Keratinocyte (primary cell): ENCODE data around the gene ZNF248. TPM values are rescaled to one million over a fixed set of nuclear protein-coding genes. Genes with fewer than 3 reads are reported as not detected.

Experiments used
- DNase-seq: peaks from one replicate; pipeline ENCODE4 v3.0.0-alpha.2; 2011; ENCODE audit warnings: low read depth, missing footprints, low spot score
- FAIRE-seq: peaks from 2 replicates; lab custom pipeline; 2011; peaks lifted over from hg19 to GRCh38; lab: Jason Lieb, UNC
- H2AFZ ChIP-seq: 2 replicates; pipeline ENCODE4 v1.6.0; 2012; ENCODE audit warnings: low read length, control low read depth, inconsistent platforms; ENCODE audit not compliant: control insufficient read depth
- H3K27ac ChIP-seq: 2 replicates; pipeline ENCODE4 v1.5.1; 2011; ENCODE audit warnings: low read length; ENCODE audit not compliant: control insufficient read depth, insufficient read depth
- H3K27me3 ChIP-seq: 3 replicates; pipeline ENCODE4 v1.6.0; 2011; ENCODE audit warnings: low read length; ENCODE audit not compliant: control insufficient read depth, insufficient read depth; ENCODE audit errors: extremely low read depth
- H3K36me3 ChIP-seq, 2 experiments: 2 replicates in 1 of 2; 3 replicates in 1 of 2; pipeline ENCODE4 v1.5.1; 2011; ENCODE audit warnings: low read length in 2 of 2, mild to moderate bottlenecking in 1 of 2; ENCODE audit not compliant: control insufficient read depth in 2 of 2, insufficient read depth in 2 of 2; ENCODE audit errors: extremely low read depth in 1 of 2
- H3K4me1 ChIP-seq: 3 replicates; pipeline ENCODE4 v1.5.1; 2011; ENCODE audit warnings: low read length; ENCODE audit not compliant: control insufficient read depth, insufficient read depth; ENCODE audit errors: extremely low read depth
- H3K4me2 ChIP-seq: 3 replicates; pipeline ENCODE4 v1.6.0; 2011; ENCODE audit warnings: low read depth, low read length; ENCODE audit not compliant: control insufficient read depth, insufficient read depth; ENCODE audit errors: extremely low read depth
- H3K4me3 ChIP-seq, 3 experiments: fragments of 200-600 bp in 1 of 3; sonication (generic) in 1 of 3; 2 replicates in 2 of 3; 3 replicates in 1 of 3; pipeline ENCODE4 v1.5.1; 2011 to 2016; ENCODE audit warnings: low read length in 3 of 3, mild to moderate bottlenecking in 3 of 3, control low read depth in 2 of 3, inconsistent platforms in 1 of 3, low read depth in 1 of 3, mixed read lengths in 1 of 3, mixed run types in 1 of 3, moderate library complexity in 1 of 3; ENCODE audit not compliant: control insufficient read depth in 2 of 3, insufficient read depth in 2 of 3; ENCODE audit errors: extremely low read depth in 1 of 3
- H3K79me2 ChIP-seq: 2 replicates; pipeline ENCODE4 v1.6.0; 2012; ENCODE audit warnings: low read length; ENCODE audit not compliant: control insufficient read depth, insufficient read depth
- H3K9ac ChIP-seq: 3 replicates; pipeline ENCODE4 v1.6.0; 2011; ENCODE audit warnings: low read length; ENCODE audit not compliant: control insufficient read depth, insufficient read depth; ENCODE audit errors: extremely low read depth
- H3K9me1 ChIP-seq: 3 replicates; pipeline ENCODE4 v1.6.0; 2011; ENCODE audit warnings: low read length; ENCODE audit not compliant: control insufficient read depth, insufficient read depth; ENCODE audit errors: extremely low read depth
- H3K9me3 ChIP-seq: 2 replicates; pipeline ENCODE4 v1.5.1; 2012; ENCODE audit warnings: low read depth, low read length; ENCODE audit not compliant: control insufficient read depth
- H4K20me1 ChIP-seq: 3 replicates; pipeline ENCODE4 v1.6.0; 2011; ENCODE audit warnings: low read length; ENCODE audit not compliant: control insufficient read depth, insufficient read depth; ENCODE audit errors: extremely low read depth
- CTCF ChIP-seq, 3 experiments: IDR thresholded peaks in 1 of 3; conservative IDR thresholded peaks in 1 of 3; optimal IDR thresholded peaks in 1 of 3; 2 replicates in 2 of 3; 3 replicates in 1 of 3; pipeline versions ENCODE3 to v1.5.1; 2011; ENCODE audit warnings: low read length in 3 of 3, mild to moderate bottlenecking in 3 of 3, moderate library complexity in 2 of 3, control low read depth in 1 of 3, inconsistent platforms in 1 of 3; ENCODE audit not compliant: insufficient read depth in 2 of 3; ENCODE audit errors: extremely low read depth in 1 of 3
- EZH2 ChIP-seq: IDR thresholded peaks from one replicate; pipeline ENCODE4 v1.6.1; 2012; ENCODE audit warnings: inconsistent platforms, mild to moderate bottlenecking, low read length, moderate library complexity
- dilution Hi-C: fragments of 300-500 bp; cut with MboI; formaldehyde crosslinking; loops from one replicate; pipeline ENCODE4 v1.7.0; 2020; ENCODE audit warnings: low sequenced_read_pairs; ENCODE audit not compliant: extremely low pct_ligation_motif_present
- polyA plus RNA-seq, 5 experiments: library from polyadenylated mRNA; depleted of rRNA in 3 of 5; stranded (reverse) in 3 of 5; stranded (forward) in 1 of 5; unstranded in 1 of 5; fragments of >200 nt; gene quantifications; 1 replicate in 1 of 5; 2 replicates in 3 of 5; 3 replicates in 1 of 5; pipeline versions ENCODE4 v1.2.1 to v1.2.3, GENCODE V29; 2011 to 2012; ENCODE audit warnings: missing spikeins in 2 of 5, low read depth in 1 of 5, low replicate concordance in 1 of 5

ZNF248 gene
- polyA plus RNA-seq, 1 donor (not counting 4 experiments of a cell fraction or from before 2014, with no cell fraction given) = 4.9 TPM

GRCh38 chr10:37871143-37871542 is 13.7 kb upstream of the ZNF248 start:
- Histone ChIP-seq H3K79me2 (no peaks in the 10 kb centered on the region), H3K4me2 (no peak overlapping the region), H2AFZ (no peak overlapping the region), H3K27me3 (no peaks in the 10 kb centered on the region), H3K9ac (no peak overlapping the region), H3K4me3 (no peak overlapping the region), H3K27ac (no peak overlapping the region), H3K4me1 (no peaks in the 10 kb centered on the region), H4K20me1 (no peaks in the 10 kb centered on the region), H3K9me1 (no peaks in the 10 kb centered on the region), H3K36me3 (no peaks in the 10 kb centered on the region), H3K9me3 (no peaks in the 10 kb centered on the region)
- no peak for TF ChIP-seq EZH2
- no peak for TF ChIP-seq CTCF (optimal IDR thresholded peaks at IDR 0.05 in 1 of 3, IDR thresholded peaks at IDR 0.05 in 1 of 3, conservative IDR thresholded peaks at IDR 0.05 in 1 of 3; ENCODE audit: extremely low read depth in 1 of 3, insufficient read depth in 2 of 3, low read length in 3 of 3)
- DNase-seq (no peak), FAIRE-seq (no peak)
- dilution Hi-C loops = no loop called here

- FAIRE-seq (no peak), DNase-seq (no peak)
- Histone ChIP-seq H3K9me1 (no peaks in the 10 kb centered on the region), H2AFZ (no peak overlapping the region), H3K9me3 (no peaks in the 10 kb centered on the region), H3K36me3 (no peaks in the 10 kb centered on the region), H3K79me2 (no peaks in the 10 kb centered on the region), H3K4me2 (no peak overlapping the region), H3K4me1 (no peaks in the 10 kb centered on the region), H3K4me3 (no peak overlapping the region), H3K27me3 (no peaks in the 10 kb centered on the region), H4K20me1 (no peaks in the 10 kb centered on the region), H3K9ac (no peak overlapping the region), H3K27ac (no peak overlapping the region)
- no peak for TF ChIP-seq CTCF (optimal IDR thresholded peaks at IDR 0.05 in 1 of 3, IDR thresholded peaks at IDR 0.05 in 1 of 3, conservative IDR thresholded peaks at IDR 0.05 in 1 of 3; ENCODE audit: extremely low read depth in 1 of 3, insufficient read depth in 2 of 3, low read length in 3 of 3)
- no peak for TF ChIP-seq EZH2
- dilution Hi-C loops = no loop called here
These were observed 11.4 kb upstream of the ZNF248 start for GRCh38 chr10:37868796-37869195.
